Measurements from ENCODE around the gene SNX18. TPM values are rescaled to one million over a fixed set of nuclear protein-coding genes. Genes with fewer than 3 reads are reported as not detected.

The SNX18 gene
- total and polyA plus RNA-seq, 2 of the 8 experiments (the other 6 are each of a cell fraction or from before 2014, with no cell fraction given) = 5.8 to 17.7 TPM

- TF ChIP-seq E2F6 (IDR thresholded peaks at IDR 0.05) (no peak), CEBPB (IDR thresholded peaks at IDR 0.05; ENCODE audit: low read depth, low read length) (no peak), CTCF (IDR thresholded peaks at IDR 0.05; ENCODE audit: control extremely low read depth in 1 of 3, insufficient read depth in 1 of 3, low read depth in 1 of 3, low read length in 3 of 3) (no peak), SIX5 (IDR thresholded peaks at IDR 0.05; ENCODE audit: low read depth, low read length) (no peak)
Measured at GRCh38 chr5:54594181-54594580, 76.6 kb downstream of the SNX18 start (continued).

Measured in H1 (cell line).